IMR-90 (cell line): ENCODE data around the gene TBXT. TPM values are rescaled to one million over a fixed set of nuclear protein-coding genes. Genes with fewer than 3 reads are reported as not detected.

ENCODE experiments used
- ATAC-seq: fragments of 200-7000 bp; cut with Tn5 transposase; 2 replicates; pipeline ENCODE4 v1.9.1; 2020; ENCODE audit warnings: low read depth, mild to moderate bottlenecking, moderate library complexity
- BruUV-seq: library from RNA; stranded (reverse); fragments of 400-500 nt; replicated peaks from 2 replicates; lab custom pipeline; 2021; lab: Mats Ljungman, UMichigan
- CTCF ChIA-PET: fragments of 300-600 bp; formaldehyde crosslinking; extraction: SDS; loops from one replicate; lab custom pipeline; 2021; ENCODE audit warnings: antibody characterized with exemption; lab: Yijun Ruan, JAX
- POLR2A ChIA-PET: fragments of 300-600 bp; sonication (Branson Sonifier 250); formaldehyde crosslinking; loops from one replicate; lab custom pipeline; 2022; ENCODE audit warnings: antibody characterized with exemption; ENCODE audit not compliant: unreplicated experiment; lab: Charles Lee
- DNase-seq: peaks from one replicate; pipeline ENCODE4 v3.0.0; 2013
- H2AFZ ChIP-seq: replicated peaks from 2 replicates; pipeline ENCODE3; 2013; ENCODE audit warnings: low read length, mild to moderate bottlenecking; ENCODE audit not compliant: poor library complexity
- H2AK5ac ChIP-seq: 2 replicates; pipeline ENCODE4 v1.6.1; 2013; ENCODE audit warnings: low read depth, low read length, inconsistent platforms
- H2AK9ac ChIP-seq: replicated peaks from 2 replicates; pipeline ENCODE3; 2013; ENCODE audit warnings: mild to moderate bottlenecking, low read depth, low read length, moderate library complexity; ENCODE audit not compliant: poor library complexity
- H2BK120ac ChIP-seq: 2 replicates; pipeline ENCODE4 v1.6.1; 2013; ENCODE audit warnings: low read depth, low read length, inconsistent platforms
- H2BK15ac ChIP-seq: 3 replicates; pipeline ENCODE4 v1.6.1; 2013; ENCODE audit warnings: low read depth, low read length, inconsistent platforms
- H2BK20ac ChIP-seq: 2 replicates; pipeline ENCODE4 v1.6.1; 2013; ENCODE audit warnings: low read depth, mild to moderate bottlenecking, inconsistent platforms, low read length, moderate library complexity
- H2BK5ac ChIP-seq: 2 replicates; pipeline ENCODE4 v1.6.1; 2013; ENCODE audit warnings: mild to moderate bottlenecking, low read depth, low read length, inconsistent platforms; ENCODE audit not compliant: poor library complexity, severe bottlenecking
- H3K14ac ChIP-seq: replicated peaks from 2 replicates; pipeline ENCODE4 v1.6.1; 2013; ENCODE audit warnings: low read depth, low read length, inconsistent platforms
- H3K18ac ChIP-seq: 2 replicates; pipeline ENCODE4 v1.6.1; 2013; ENCODE audit warnings: low read depth, low read length, control low read depth
- H3K23ac ChIP-seq: 2 replicates; pipeline ENCODE4 v1.6.1; 2013; ENCODE audit warnings: low read depth, low read length, inconsistent platforms
- H3K27ac ChIP-seq: 2 replicates; pipeline ENCODE4 v1.5.1; 2013; ENCODE audit warnings: mild to moderate bottlenecking, control low read depth, low read length; ENCODE audit not compliant: insufficient read depth
- H3K27me3 ChIP-seq: 2 replicates; pipeline ENCODE4 v1.6.1; 2013; ENCODE audit warnings: low read length; ENCODE audit not compliant: control insufficient read depth, insufficient read depth
- H3K36me3 ChIP-seq: 2 replicates; pipeline ENCODE4 v1.6.1; 2013; ENCODE audit warnings: low read length, mixed read lengths; ENCODE audit not compliant: control insufficient read depth, insufficient read depth
- H3K4ac ChIP-seq: 2 replicates; pipeline ENCODE4 v1.6.1; 2013; ENCODE audit warnings: low read depth, low read length, inconsistent platforms
- H3K4me1 ChIP-seq: 2 replicates; pipeline ENCODE4 v1.6.1; 2013; ENCODE audit warnings: low read length, mixed read lengths; ENCODE audit not compliant: control insufficient read depth, insufficient read depth
- H3K4me2 ChIP-seq: 2 replicates; pipeline ENCODE4 v1.6.1; 2013; ENCODE audit warnings: low read depth, mild to moderate bottlenecking, control low read depth, low read length, moderate library complexity
- H3K4me3 ChIP-seq: 2 replicates; pipeline ENCODE4 v1.5.1; 2013; ENCODE audit warnings: low read depth, mild to moderate bottlenecking, control low read depth, low read length, moderate library complexity; ENCODE audit not compliant: insufficient read depth
- H3K56ac ChIP-seq: 2 replicates; pipeline ENCODE4 v1.6.1; 2013; ENCODE audit warnings: low read length, inconsistent platforms; ENCODE audit not compliant: insufficient read depth; ENCODE audit errors: extremely low read depth
- H3K79me1 ChIP-seq, 2 experiments: 2 replicates each; pipeline ENCODE4 v1.6.1; 2013; ENCODE audit warnings: low read length in 2 of 2, inconsistent platforms in 1 of 2, low read depth in 1 of 2
- H3K9ac ChIP-seq: 2 replicates; pipeline ENCODE4 v1.6.1; 2013; ENCODE audit warnings: low read depth, low read length, control low read depth
- H3K9me1 ChIP-seq: 2 replicates; pipeline ENCODE4 v1.6.1; 2013; ENCODE audit warnings: low read length, inconsistent platforms; ENCODE audit not compliant: insufficient read depth
- H3K9me3 ChIP-seq: 2 replicates; pipeline ENCODE4 v1.6.1; 2013; ENCODE audit warnings: low read length; ENCODE audit not compliant: control insufficient read depth, insufficient read depth
- H4K20me1 ChIP-seq: 2 replicates; pipeline ENCODE4 v1.6.1; 2013; ENCODE audit warnings: low read length, inconsistent platforms; ENCODE audit not compliant: insufficient read depth
- H4K5ac ChIP-seq: 2 replicates; pipeline ENCODE4 v1.6.1; 2013; ENCODE audit warnings: mild to moderate bottlenecking, low read depth, low read length, control low read depth
- H4K8ac ChIP-seq, 2 experiments: 2 replicates each; pipeline ENCODE4 v1.6.1; 2013; ENCODE audit warnings: low read depth in 2 of 2, low read length in 2 of 2, control low read depth in 1 of 2, inconsistent platforms in 1 of 2
- H4K91ac ChIP-seq: 2 replicates; pipeline ENCODE4 v1.6.1; 2013; ENCODE audit warnings: low read depth, low read length, inconsistent platforms; ENCODE audit not compliant: insufficient read depth
- BHLHE40 ChIP-seq: fragments of 150-350 bp; IDR thresholded peaks from 2 replicates; pipeline ENCODE4 v1.6.1; 2016; ENCODE audit warnings: mild to moderate bottlenecking, low read depth, low read length
- CEBPB ChIP-seq: IDR thresholded peaks from 2 replicates; pipeline ENCODE4 v1.6.1; 2012; ENCODE audit warnings: low read depth, low read length, improper control_type of control experiment
- CHD1 ChIP-seq: IDR thresholded peaks from 2 replicates; pipeline ENCODE4 v1.6.1; 2012; ENCODE audit warnings: low read depth, low read length, improper control_type of control experiment
- FOS ChIP-seq: fragments of 150-350 bp; IDR thresholded peaks from 2 replicates; pipeline ENCODE4 v1.6.1; 2016; ENCODE audit warnings: low read depth, low read length
- MAFK ChIP-seq: IDR thresholded peaks from 2 replicates; pipeline ENCODE4 v1.6.1; 2012; ENCODE audit warnings: low read depth, low read length, improper control_type of control experiment
- MAZ ChIP-seq: IDR thresholded peaks from 2 replicates; pipeline ENCODE4 v1.6.1; 2012; ENCODE audit warnings: low read depth, mild to moderate bottlenecking, low read length, improper control_type of control experiment, moderate library complexity, borderline replicate concordance
- MXI1 ChIP-seq: IDR thresholded peaks from 2 replicates; pipeline ENCODE4 v1.6.1; 2012; ENCODE audit warnings: low read depth, mild to moderate bottlenecking, low read length, moderate library complexity, borderline replicate concordance
- NFE2L2 ChIP-seq: fragments of 150-350 bp; IDR thresholded peaks from 2 replicates; pipeline ENCODE4 v1.6.1; 2016; ENCODE audit warnings: low read depth, mild to moderate bottlenecking, low read length
- POLR2A ChIP-seq: IDR thresholded peaks from 2 replicates; pipeline ENCODE4 v1.6.1; 2012; ENCODE audit warnings: mild to moderate bottlenecking, low read depth, low read length
- RAD21 ChIP-seq: IDR thresholded peaks from 2 replicates; pipeline ENCODE4 v1.6.1; 2012; ENCODE audit warnings: low read length, improper control_type of control experiment
- RCOR1 ChIP-seq: IDR thresholded peaks from 2 replicates; pipeline ENCODE4 v1.6.1; 2012; ENCODE audit warnings: mild to moderate bottlenecking, low read length, improper control_type of control experiment; ENCODE audit not compliant: insufficient replicate concordance
- RFX5 ChIP-seq: IDR thresholded peaks from 2 replicates; pipeline ENCODE4 v1.8.0; 2012; ENCODE audit warnings: low read depth, mild to moderate bottlenecking, low read length, moderate library complexity
- SMC3 ChIP-seq: fragments of 150-350 bp; IDR thresholded peaks from 2 replicates; pipeline ENCODE4 v1.6.1; 2016; ENCODE audit warnings: low read depth, mild to moderate bottlenecking, antibody characterized with exemption, low read length, moderate library complexity
- WGBS, 2 experiments: methylation state at CpG; one replicate each; pipeline versions ENCODE4 v1.1.5 to v1.1.7; 2013; ENCODE audit warnings: missing lambda C conversion rate in 2 of 2; ENCODE audit not compliant: insufficient read length in 1 of 2; ENCODE audit errors: extremely low coverage in 2 of 2; 5-methylcytosine and 5-hydroxymethylcytosine counted together
- dilution Hi-C: fragments of 300-500 bp; cut with HindIII; formaldehyde crosslinking; loops from one replicate; pipeline ENCODE4 v1.14.3; 2018; ENCODE audit warnings: low sequenced_read_pairs; ENCODE audit not compliant: unreplicated experiment
- in situ Hi-C: fragments of 300-500 bp; cut with MboI; formaldehyde crosslinking; loops from 3 replicates; pipeline ENCODE4 v1.14.3; 2019; ENCODE audit warnings: low sequenced_read_pairs, inconsistent platforms, mixed read lengths
- intact Hi-C: fragments of 100-400 bp; cut with micrococcal nuclease; formaldehyde crosslinking; loops from 2 replicates; pipeline ENCODE4 v1.10.0; 2022
- polyA plus RNA-seq, 3 experiments: library from polyadenylated mRNA; depleted of rRNA; stranded (reverse); fragments of >200 nt; gene quantifications; 2 replicates each; pipeline ENCODE4 v1.2.3, GENCODE V29; 2012; ENCODE audit warnings: low replicate concordance in 1 of 3
- total RNA-seq: library from RNA; depleted of rRNA; stranded (reverse); fragments of >200 nt; gene quantifications from 2 replicates; pipeline ENCODE4 v1.2.3, GENCODE V29; 2012
- TF ChIP-seq, protein P1 (sequence below): fragments of 150-350 bp; IDR thresholded peaks from 2 replicates; pipeline ENCODE4 v1.6.1; 2016; ENCODE audit warnings: low read depth, mild to moderate bottlenecking, low read length, moderate library complexity, borderline replicate concordance
- TF ChIP-seq, protein P2 (sequence below): conservative IDR thresholded peaks from 2 replicates; pipeline ENCODE4 v1.5.1; 2012; ENCODE audit warnings: mild to moderate bottlenecking, low read depth, low read length, improper control_type of control experiment
- TF ChIP-seq, protein P3 (sequence below): fragments of 150-350 bp; IDR thresholded peaks from 2 replicates; pipeline ENCODE4 v1.6.1; 2017; ENCODE audit warnings: mild to moderate bottlenecking, antibody characterized with exemption, low read length, low read depth

TBXT gene
- total and polyA plus RNA-seq, 2 of the 4 experiments (the other 2 are of a cell fraction), result not detected

GRCh38 chr6:166152660-166153059 is 15.0 kb downstream of the TBXT start:
- dilution Hi-C loops, result no loop called here

More at GRCh38 chr6:166152660-166153059, 15.0 kb downstream of the TBXT start:
- Histone ChIP-seq H4K5ac (no peak overlapping the region), H3K36me3 (no peaks in the 10 kb centered on the region), H2AK5ac (no peak overlapping the region), H3K9ac (no peak overlapping the region), H3K56ac (no peak overlapping the region), H2AFZ (no peak overlapping the region), H2AK9ac (no peak overlapping the region), H3K4me3 (no peak overlapping the region), H3K27ac (no peak overlapping the region), H3K18ac (no peak overlapping the region), H3K79me1 (no peaks in the 10 kb centered on the region), H3K27me3 (no peaks in the 10 kb centered on the region; the same call in 1 of the 2 replicates), H4K8ac (no peak overlapping the region), H3K23ac (no peak overlapping the region), H4K91ac (no peak overlapping the region), H3K4me1 (no peaks in the 10 kb centered on the region), H3K14ac (no peak overlapping the region), H2BK15ac (no peak overlapping the region), H4K20me1 (no peaks in the 10 kb centered on the region), H3K9me1 (no peaks in the 10 kb centered on the region), H3K4me2 (no peak overlapping the region), H2BK20ac (no peak overlapping the region), H3K4ac (no peak overlapping the region), H3K9me3 (peaks cover 3% of the 10 kb centered on the region; the same call in 1 of the 2 replicates), H2BK5ac (no peak overlapping the region), H2BK120ac (no peak overlapping the region)
- BruUV-seq, result no TSS peak
- ChIA-PET POLR2A (no interaction called here), CTCF (interaction anchor here (0.6 to 1.0 kb wide), 2 partner anchors 11 to 1673 kb away, joined by 3 read pairs; no protein-coding TSS in a partner anchor)
- TF ChIP-seq RFX5 (no peak), RAD21 (no peak), CEBPB (no peak), FOS (no peak), MAFK (no peak), MXI1 (no peak), BHLHE40 (no peak), SMC3 (no peak), NFE2L2 (no peak), RCOR1 (no peak), MAZ (no peak), CHD1 (no peak), POLR2A (no peak)
- TF ChIP-seq, protein P1, sequence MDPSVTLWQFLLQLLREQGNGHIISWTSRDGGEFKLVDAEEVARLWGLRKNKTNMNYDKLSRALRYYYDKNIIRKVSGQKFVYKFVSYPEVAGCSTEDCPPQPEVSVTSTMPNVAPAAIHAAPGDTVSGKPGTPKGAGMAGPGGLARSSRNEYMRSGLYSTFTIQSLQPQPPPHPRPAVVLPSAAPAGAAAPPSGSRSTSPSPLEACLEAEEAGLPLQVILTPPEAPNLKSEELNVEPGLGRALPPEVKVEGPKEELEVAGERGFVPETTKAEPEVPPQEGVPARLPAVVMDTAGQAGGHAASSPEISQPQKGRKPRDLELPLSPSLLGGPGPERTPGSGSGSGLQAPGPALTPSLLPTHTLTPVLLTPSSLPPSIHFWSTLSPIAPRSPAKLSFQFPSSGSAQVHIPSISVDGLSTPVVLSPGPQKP, result no peak
- TF ChIP-seq, protein P2, sequence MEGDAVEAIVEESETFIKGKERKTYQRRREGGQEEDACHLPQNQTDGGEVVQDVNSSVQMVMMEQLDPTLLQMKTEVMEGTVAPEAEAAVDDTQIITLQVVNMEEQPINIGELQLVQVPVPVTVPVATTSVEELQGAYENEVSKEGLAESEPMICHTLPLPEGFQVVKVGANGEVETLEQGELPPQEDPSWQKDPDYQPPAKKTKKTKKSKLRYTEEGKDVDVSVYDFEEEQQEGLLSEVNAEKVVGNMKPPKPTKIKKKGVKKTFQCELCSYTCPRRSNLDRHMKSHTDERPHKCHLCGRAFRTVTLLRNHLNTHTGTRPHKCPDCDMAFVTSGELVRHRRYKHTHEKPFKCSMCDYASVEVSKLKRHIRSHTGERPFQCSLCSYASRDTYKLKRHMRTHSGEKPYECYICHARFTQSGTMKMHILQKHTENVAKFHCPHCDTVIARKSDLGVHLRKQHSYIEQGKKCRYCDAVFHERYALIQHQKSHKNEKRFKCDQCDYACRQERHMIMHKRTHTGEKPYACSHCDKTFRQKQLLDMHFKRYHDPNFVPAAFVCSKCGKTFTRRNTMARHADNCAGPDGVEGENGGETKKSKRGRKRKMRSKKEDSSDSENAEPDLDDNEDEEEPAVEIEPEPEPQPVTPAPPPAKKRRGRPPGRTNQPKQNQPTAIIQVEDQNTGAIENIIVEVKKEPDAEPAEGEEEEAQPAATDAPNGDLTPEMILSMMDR, result no peak
- TF ChIP-seq, protein P3, sequence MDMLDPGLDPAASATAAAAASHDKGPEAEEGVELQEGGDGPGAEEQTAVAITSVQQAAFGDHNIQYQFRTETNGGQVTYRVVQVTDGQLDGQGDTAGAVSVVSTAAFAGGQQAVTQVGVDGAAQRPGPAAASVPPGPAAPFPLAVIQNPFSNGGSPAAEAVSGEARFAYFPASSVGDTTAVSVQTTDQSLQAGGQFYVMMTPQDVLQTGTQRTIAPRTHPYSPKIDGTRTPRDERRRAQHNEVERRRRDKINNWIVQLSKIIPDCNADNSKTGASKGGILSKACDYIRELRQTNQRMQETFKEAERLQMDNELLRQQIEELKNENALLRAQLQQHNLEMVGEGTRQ, result no peak
- in situ Hi-C loops (no loop called here), intact Hi-C loops (no loop called here)
- ATAC-seq (no peak), DNase-seq (no peak)
- WGBS, 2 experiments, result no CpG with 5 or more reads among the region's 3 CpGs
